Measurements from ENCODE around the gene GRIN2C. TPM values are rescaled to one million over a fixed set of nuclear protein-coding genes. Genes with fewer than 3 reads are reported as not detected.

Gene GRIN2C
- total RNA-seq, 4 donors from 2014 or later = 0.17 to 2.5 (median 0.50) TPM

GRCh38 chr17:74814453-74814852 is 45.2 kb downstream of the GRIN2C start:
- WGBS = 93% methylated on average over 3 of the region's 5 CpGs
- DNase-seq (ENCODE audit: extremely low spot score) = no peak
- no peak overlapping the region for H3K4me3 ChIP-seq
- peaks cover 10 to 20% (median 15%) of the 10 kb centered on the region in 4 donors for H3K4me1 ChIP-seq
- no peaks in the 10 kb centered on the region for H3K27me3 ChIP-seq
- no peak overlapping the region for H3K27ac ChIP-seq (replicated peaks in 1 of 4)
- intact Hi-C loops (cut with DNase I) = no loop called here
- TF ChIP-seq EP300 (IDR thresholded peaks at IDR 0.05) = no peak
- TF ChIP-seq CTCF (IDR thresholded peaks at IDR 0.05) = no peak
- no peak for TF ChIP-seq POLR2AphosphoS5 (IDR thresholded peaks at IDR 0.05)
- H3K9me3 ChIP-seq = no peaks in the 10 kb centered on the region
- peaks cover 0 to 32% (median 17%) of the 10 kb centered on the region in 4 donors for H3K36me3 ChIP-seq

DNA sequence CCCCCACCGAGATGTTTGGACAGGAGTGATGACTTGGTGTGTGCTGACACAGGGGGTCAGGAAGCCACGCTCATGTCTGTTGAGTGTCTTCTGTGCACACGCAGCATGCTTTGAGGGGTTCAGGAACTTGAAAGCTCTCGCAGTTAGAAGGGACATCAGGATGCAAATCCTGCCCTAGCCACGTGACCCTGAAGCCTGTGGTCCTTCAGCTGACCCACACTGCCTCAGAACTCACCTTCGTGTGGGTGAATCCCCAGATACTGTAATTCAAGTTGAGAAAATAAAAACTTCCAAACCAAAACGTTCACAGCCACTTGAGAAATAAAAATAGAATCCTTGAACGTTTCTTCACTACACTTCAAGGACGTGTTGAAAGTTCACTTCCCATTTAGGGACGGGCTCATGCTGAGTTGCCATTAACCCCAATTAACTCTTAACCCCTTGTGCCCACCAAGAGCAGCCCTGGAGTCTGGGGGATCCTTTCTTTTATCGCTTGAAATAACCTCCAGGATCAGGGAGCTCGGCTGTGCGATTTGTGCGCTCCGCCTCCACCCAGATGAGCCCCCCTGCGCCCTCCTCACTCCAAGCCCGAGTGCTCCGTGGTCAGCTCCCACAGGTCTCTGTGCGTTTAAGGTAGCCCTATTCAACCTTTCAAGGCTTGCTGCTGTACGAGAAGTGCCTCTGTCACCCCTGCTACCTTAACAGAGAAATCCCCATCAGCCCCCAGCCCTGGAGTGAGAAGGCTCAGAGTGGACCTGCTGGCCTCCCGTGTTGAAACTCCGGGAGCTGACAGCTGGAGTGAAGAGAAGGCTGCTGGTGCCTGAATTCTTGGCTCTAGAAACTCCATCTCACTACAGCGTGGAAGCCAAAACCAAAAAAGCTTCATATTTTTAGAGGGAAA is 47.3 kb downstream of the GRIN2C start:
- intact Hi-C loops (cut with DNase I) = no loop called here
- H3K27ac ChIP-seq (replicated peaks in 1 of 4) = peak overlapping the region; percentile 31 to 62 (median 56)
- DNase-seq (ENCODE audit: extremely low spot score) = no peak
- H3K27me3 ChIP-seq = no peaks in the 10 kb centered on the region
- no peak for TF ChIP-seq POLR2A (IDR thresholded peaks at IDR 0.05; ENCODE audit: low read depth)
- H3K4me1 ChIP-seq = peaks cover 10 to 20% (median 15%) of the 10 kb centered on the region in 4 donors
- no peaks in the 10 kb centered on the region for H3K9me3 ChIP-seq
- WGBS = 44% methylated on average over 22 of the region's 23 CpGs
- no peak overlapping the region for H3K4me3 ChIP-seq
- peaks cover 0 to 37% (median 8%) of the 10 kb centered on the region in 4 donors for H3K36me3 ChIP-seq

DNA sequence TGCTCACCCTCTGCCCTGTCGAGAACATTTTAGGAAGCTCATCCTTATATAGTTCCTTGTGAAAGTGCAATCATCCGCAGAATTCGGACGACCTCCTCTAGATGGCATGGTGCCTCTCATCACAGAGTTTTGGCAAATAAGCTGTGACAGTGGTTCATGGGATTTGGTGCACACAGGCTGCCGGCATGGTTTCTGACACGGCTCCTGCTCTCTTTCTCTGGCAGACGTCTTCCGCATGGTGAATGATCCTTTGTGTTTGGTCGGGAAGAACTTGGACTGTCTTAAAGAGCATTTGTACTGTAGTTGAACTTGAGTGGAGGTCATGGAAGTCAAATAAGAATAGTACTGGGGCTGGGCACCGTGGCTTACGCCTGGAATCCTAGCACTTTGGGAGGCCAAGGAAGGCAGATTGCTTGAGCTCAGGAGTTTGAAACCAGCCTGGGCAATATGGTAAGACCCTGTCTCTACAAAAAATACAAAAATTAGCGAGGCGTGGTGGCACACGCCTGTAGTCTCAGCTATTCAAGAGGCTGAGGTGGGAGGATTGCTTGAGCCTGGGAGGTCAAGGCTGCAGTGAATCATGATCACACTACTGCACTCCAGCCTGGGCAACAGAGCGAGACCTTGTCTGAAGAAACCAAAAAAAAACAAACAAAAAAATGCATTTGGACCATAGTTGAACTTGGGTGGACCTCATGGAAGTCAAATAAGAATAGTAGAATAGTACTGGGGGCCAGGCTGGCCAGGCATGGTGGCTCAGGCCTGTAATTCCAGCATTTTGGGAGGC is 48.8 kb downstream of the GRIN2C start:
- no peak for DNase-seq (ENCODE audit: extremely low spot score)
- WGBS = 87% methylated on average over 15 of the region's 15 CpGs
- H3K4me1 ChIP-seq = peaks cover 10 to 20% (median 15%) of the 10 kb centered on the region in 4 donors
- no peaks in the 10 kb centered on the region for H3K9me3 ChIP-seq
- H3K4me3 ChIP-seq = no peak overlapping the region
- intact Hi-C loops (cut with DNase I) = no loop called here
- no peak for TF ChIP-seq POLR2A (IDR thresholded peaks at IDR 0.05; ENCODE audit: low read depth)
- no peak for TF ChIP-seq CTCF (IDR thresholded peaks at IDR 0.05)
- TF ChIP-seq POLR2AphosphoS5 (IDR thresholded peaks at IDR 0.05) = no peak
- TF ChIP-seq EP300 (IDR thresholded peaks at IDR 0.05) = no peak
- H3K27me3 ChIP-seq = no peaks in the 10 kb centered on the region
- peak overlapping the region in 1 of 4 donors; percentile 27 for H3K27ac ChIP-seq (replicated peaks in 1 of 4)
- H3K36me3 ChIP-seq = peaks cover 0 to 35% (median 12%) of the 10 kb centered on the region in 4 donors

DNA sequence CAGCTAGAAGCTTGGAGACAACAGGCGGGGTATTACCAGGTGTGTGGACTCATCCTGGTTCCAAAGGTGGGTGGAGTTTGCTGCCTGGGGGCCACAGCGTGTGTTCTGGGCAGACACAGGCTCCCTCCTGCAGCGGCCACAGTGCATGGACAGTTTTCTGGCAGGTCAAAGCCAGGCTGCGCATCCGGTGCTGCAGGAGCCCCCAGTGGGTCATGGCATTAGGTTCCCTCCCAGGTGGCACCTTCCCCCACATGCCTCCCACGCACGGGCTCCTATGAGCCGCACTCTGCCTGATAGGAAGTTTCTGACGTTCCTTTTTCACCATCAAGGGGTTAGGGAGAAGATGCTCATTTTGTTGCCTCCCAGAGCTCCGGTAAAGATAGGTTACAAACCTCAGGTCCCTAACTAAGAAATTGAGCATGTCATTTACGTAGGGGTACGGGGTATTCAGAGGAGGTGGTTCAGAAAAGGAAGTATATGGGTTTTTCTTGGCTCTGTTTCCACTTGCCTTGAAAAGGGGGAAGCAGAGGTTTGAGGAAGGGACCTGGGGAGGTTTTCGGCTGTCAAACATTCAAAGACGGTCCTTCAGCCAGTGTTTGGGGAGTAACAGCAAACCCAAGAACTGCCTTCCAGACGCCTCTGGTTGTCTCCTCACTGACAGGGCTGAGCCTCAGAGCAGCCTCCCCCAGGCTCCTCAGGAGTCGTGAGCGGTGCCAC is 50.8 kb downstream of the GRIN2C start:
- peaks cover 5 to 25% (median 15%) of the 10 kb centered on the region in 4 donors for H3K4me1 ChIP-seq
- no peak for TF ChIP-seq EP300 (IDR thresholded peaks at IDR 0.05)
- TF ChIP-seq POLR2AphosphoS5 (IDR thresholded peaks at IDR 0.05) = no peak
- no peak for TF ChIP-seq POLR2A (IDR thresholded peaks at IDR 0.05; ENCODE audit: low read depth)
- no peak for TF ChIP-seq CTCF (IDR thresholded peaks at IDR 0.05)
- H3K36me3 ChIP-seq = peaks cover 0 to 44% (median 17%) of the 10 kb centered on the region in 4 donors
- no peaks in the 10 kb centered on the region for H3K27me3 ChIP-seq
- H3K9me3 ChIP-seq = no peaks in the 10 kb centered on the region
- 84% methylated on average over 16 of the region's 17 CpGs for WGBS
- no peak for DNase-seq (ENCODE audit: extremely low spot score)
- no peak overlapping the region for H3K27ac ChIP-seq (replicated peaks in 1 of 4)
- intact Hi-C loops (cut with DNase I) = no loop called here
- H3K4me3 ChIP-seq = no peak overlapping the region

Measured in esophagus muscularis mucosa (tissue), 4 donors.